ENCODE data around the gene SPRR5.
A peak's percentile ranks its signal among the peaks of the same experiment; 100 is the strongest.

DNA sequence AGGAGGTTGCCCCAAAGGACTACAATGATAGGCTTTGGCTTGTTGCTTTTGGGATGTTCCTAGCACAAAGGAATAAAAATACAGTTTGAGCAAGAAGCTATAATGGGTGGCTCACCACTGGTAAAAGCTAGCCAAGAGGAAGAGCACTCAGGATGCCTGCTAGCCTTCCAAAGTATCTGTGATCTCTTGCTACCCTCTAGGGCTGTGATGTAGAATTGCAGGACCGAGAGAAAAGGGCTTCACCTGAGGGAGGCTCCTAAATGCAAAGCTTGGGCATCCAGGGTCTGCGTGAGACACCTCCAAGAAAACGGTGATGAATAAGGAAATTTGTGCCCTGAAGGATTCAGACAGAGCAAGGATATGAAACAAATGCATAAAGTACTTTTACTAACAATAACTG, 20.9 kb upstream of the SPRR5 start:
- TF ChIP-seq, protein P1, sequence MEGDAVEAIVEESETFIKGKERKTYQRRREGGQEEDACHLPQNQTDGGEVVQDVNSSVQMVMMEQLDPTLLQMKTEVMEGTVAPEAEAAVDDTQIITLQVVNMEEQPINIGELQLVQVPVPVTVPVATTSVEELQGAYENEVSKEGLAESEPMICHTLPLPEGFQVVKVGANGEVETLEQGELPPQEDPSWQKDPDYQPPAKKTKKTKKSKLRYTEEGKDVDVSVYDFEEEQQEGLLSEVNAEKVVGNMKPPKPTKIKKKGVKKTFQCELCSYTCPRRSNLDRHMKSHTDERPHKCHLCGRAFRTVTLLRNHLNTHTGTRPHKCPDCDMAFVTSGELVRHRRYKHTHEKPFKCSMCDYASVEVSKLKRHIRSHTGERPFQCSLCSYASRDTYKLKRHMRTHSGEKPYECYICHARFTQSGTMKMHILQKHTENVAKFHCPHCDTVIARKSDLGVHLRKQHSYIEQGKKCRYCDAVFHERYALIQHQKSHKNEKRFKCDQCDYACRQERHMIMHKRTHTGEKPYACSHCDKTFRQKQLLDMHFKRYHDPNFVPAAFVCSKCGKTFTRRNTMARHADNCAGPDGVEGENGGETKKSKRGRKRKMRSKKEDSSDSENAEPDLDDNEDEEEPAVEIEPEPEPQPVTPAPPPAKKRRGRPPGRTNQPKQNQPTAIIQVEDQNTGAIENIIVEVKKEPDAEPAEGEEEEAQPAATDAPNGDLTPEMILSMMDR (IDR thresholded peaks at IDR 0.05), result peak; percentile 28; the same call in 1 of the 2 replicates
- TF ChIP-seq ZFX (IDR thresholded peaks at IDR 0.05; ENCODE audit: borderline replicate concordance), result no peak

All from 22Rv1 (cell line).